COLO829 (cell line): ENCODE measurements around the gene TNRC6C.
A peak's percentile ranks its signal among the peaks of the same experiment; 100 is the strongest.

Experiments used
- DNase-seq: peaks from one replicate; pipeline ENCODE4 v3.0.0; 2012; ENCODE audit warnings: low spot score

TNRC6C gene

DNA sequence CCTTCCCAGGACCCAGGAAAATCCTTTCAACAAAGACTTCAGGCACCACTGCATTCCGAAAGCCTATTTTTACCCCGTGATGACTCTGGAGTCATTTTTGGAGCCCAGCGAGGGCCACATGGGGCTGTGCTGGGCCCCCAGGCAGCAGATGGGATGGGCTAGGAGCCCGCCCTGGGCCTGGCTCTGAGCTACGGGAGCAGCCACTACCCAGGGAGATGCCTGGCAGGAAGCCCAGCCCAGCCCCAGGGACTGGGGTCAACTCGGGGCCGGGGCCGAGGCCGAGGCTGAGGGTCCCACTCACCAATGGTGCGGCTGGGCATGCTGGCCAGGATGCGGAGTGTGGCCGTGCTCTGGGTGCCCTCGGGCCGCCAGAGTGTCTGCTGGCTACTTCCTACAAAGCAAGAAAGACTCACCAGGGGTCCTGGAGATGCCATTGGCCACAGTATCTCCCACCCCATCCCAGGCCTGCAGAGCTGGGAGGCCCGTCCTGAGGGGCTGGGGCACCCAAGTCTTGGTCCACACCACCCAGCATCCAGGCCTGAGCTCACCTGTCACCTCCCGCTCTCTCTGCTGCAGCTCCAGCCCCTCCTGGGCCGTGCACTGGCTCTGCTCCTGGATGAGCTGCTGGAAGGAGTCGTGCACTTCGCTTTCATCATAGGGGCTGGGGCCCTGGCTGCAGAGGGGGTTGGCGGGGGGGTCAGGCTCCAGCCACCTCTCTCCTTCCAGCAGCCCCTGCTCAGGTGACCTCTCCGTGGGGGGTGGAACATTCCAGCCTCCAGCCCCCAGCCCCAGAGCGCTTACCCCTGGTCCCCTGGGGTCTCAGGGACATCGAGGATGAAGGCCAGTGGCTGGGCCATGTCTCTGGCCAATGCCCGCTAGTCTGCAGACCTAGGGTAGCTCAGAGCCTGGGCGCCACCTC lies 167.7 kb downstream of the TNRC6C start:
- no peak for DNase-seq

DNA sequence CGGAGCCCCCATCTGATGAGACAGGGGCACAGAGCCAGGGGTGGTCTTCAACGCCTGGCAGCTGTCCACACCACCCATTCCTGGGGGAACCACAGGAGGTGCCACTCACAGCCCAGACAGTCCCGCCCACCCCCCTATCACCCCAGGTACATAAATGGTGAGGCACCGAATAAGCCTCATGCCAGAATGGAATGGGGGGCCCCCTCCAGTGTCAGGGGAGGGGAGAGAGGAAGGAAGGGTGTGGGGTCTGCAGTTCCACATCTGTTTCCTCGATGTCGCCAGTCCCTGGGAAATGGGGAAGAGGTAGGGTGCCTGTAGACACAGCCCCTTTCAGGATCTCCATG lies 168.4 kb downstream of the TNRC6C start:
- DNase-seq = no peak

DNA sequence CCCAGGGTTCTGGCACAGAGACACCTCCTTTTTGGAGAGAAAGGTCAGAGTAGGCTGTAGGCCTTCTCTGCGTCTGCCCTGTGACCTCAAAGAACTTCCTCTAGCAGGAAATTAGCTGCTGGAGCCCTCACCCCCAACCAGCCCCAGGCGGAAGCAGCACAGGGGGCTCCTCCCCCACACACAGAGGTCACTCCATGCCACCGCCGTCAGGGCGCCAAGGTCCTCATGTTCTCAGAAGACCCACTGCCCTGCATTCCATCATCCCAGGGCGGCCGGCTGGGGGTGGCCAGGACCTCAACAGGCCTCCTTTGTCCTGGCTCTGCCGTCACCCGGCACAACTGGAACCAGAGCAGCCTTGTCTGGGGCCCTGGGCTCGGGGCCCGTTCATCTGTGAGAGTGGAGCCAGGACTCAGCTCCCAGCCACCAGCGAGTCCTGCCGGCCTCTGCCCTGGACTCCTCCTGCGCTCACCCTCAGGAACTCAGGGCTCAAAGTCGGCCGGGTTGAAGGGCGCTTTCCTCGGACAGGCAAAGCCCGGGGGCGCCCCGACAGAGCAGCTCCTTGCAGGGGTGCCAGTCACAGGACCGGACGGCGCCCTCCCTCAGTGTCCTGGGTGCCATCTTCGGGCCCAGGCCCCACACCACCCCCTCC lies 168.9 kb downstream of the TNRC6C start:
- DNase-seq = peak; percentile 56

- DNase-seq = no peak
These were observed 169.5 kb downstream of the TNRC6C start for GRCh38 chr17:78127888-78128550.

DNA sequence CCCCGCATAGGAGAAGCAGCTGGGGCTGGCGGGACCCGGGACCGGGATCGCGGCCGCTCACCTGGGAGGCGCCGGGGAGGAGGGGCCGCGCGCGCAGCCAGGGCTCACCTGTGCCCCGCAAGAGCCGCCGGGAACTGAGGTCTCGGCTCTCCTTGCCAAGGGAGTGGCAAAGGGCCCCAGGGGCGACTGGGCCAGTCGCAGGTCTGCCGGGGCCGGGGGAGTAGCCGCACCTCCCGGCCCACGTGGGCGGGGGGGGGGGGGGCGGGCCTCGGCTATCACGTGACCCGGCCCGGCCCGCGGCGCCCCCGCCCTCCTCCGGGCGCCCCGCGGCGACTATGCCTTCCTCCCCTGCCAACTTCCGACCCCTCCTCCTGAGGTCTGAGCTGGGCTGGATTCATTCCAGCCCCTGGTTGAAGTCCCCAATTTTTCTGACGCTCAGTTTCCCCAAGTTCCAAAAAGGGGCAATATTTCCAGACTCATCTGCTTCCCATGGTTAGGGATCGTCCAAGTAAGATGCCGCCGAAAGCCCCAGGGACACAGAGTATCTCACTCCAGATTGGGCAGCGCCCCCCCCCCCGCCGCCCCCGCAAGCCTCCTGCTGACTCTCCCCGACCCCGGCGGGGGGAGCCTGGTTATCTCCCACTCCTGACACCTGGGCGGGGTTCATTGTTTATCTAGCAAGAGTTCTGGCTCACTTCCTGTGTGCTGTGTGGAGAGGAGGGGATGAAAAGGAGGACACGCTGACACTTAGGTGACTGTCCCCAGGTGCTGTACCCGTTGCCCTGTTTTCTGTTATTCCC lies 170.2 kb downstream of the TNRC6C start, which contains the start of gene TMC6:
TMC6 (minus strand) TSS at position 205 of the 800 bp plus-strand sequence. CDS start 1,923 bp downstream, outside the sequence.
- DNase-seq = no peak

DNA sequence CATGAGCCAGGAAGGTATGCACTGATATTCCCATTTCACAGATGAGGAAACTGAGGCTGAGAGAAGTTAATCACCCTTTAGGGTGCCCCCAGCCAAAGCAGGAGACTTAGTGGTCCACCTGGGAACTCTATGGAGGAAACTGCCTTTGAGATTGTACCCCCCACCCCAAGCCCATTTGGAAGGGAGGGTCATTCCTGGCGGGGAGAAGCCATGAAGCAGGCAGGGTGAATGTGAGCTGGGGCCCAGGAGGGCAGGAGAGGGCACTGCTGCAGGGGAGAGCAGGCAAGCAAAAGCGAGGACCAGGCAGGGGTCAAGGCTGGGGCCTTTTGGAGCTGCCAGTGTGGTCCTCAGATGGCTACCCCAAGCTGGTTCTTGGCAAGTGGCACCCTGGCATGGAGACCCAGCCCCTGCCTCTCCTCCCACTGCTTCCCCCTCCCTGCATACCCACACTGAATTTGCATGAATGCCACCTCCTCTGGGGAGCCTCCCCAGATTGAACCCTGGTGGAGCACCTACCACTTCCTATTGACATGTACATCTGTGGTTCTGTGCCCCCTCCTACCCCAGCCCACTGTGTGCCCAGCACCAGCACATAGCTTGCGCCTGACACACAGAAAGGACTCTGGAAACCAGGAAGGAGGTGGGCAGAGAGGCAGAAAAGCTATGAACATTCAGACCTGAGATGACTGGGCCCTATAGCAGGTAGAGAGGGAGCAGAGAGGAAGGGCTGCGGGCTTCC lies 171.0 kb downstream of the TNRC6C start:
- DNase-seq = no peak

DNA sequence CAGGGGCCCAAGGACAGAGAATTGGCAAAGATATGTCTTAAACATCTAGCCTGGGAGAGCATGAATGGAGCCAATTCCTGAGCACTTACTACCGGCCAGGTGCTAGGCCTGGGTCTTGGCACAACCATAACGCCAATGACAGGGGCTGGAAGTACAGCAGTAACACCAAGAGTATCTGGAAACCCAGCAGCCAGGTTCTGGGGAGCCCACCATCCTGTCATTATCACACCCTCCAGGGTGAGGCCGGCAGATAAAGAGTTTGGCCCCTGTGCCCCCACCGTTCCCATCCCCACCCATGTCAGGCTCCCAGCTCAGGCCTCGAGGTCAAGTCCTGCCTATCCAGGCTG lies 171.6 kb downstream of the TNRC6C start:
- no peak for DNase-seq

DNA sequence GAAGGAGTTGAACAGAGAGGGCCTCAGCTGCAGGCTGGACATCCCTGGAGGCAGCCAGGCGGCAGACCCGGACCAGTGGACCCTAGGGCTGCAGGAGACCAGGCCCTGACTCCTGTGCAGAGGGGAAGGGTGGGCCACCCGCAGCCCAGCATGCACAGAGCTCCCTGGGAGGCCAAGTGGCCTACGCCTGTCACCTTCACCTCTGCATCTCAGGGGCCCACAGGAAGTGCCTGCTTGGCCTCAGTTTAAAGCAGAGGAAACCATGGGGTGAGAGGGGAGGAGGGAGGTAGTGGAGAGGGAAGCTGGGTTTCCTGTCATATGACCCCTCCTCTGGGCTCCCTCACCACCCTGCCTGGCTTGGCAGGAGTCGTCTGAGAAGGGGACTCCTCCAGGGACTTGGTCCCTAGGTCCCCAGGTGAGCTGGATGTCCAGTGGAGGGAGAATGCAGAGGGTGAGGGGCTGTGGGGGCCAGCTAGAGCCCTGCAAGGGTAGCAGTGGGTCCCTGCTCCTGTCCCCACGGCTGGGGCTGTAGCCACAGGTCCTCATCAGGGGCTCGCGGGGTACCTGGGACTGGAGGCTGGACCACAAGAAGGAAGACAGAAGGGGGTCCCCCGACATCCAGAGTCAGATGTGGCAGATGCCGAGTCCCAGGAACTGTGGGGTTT lies 172.1 kb downstream of the TNRC6C start, which contains the start of gene TMC8:
TMC8 (plus strand) TSS at position 335 of the 665 bp plus-strand sequence. CDS start 818 bp downstream, outside the sequence.
- no peak for DNase-seq

- DNase-seq = no peak
These were observed 172.9 kb downstream of the TNRC6C start for GRCh38 chr17:78131172-78132083.

DNA sequence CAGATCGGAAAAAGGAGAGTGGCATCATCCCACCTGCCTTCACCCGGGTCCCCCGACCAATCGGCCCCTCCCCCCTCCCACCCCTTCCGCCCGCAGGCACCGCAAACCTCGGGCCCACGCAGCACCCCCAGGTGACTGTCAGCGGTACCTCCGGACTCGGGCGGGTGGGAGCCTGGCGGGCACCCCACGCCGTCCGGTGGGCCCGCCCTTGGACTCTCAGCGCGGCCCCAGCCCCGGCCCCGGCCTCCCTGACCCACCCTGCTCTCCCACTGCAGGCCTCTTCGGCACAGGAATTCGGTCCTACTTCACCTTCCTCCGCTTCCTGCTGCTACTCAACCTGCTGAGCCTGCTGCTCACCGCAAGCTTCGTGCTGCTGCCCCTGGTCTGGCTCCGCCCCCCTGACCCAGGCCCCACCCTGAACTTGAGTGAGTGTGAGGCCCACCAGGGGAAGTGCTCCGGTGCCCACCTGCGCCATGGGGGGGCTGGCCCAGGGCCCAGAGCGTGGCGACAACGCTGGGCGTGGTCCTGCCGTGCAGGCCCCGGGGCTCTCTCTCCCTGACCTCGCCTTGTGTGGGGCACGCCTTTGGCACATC lies 173.7 kb downstream of the TNRC6C start:
- no peak for DNase-seq

DNA sequence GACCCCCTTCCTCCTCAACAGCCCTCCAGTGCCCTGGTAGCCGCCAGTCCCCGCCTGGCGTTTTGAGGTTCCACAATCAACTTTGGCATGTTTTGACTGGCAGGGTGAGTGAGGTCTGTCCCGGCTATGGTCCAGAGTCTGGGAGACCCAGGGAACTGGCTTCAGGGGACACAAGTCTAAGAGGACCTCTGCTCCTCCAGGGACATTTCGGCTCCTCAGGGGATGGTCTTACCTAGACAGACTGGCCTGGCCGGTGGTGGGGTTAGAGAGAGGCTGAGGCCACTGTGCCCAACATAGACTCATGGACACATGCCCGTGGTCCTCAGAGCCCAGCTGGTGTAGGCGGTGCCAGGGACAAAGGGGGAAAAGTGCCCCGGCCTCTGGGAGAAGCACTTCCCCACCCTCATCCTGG lies 174.3 kb downstream of the TNRC6C start:
- no peak for DNase-seq

GRCh38 chr17:78133179-78133951 lies 174.9 kb downstream of the TNRC6C start:
- DNase-seq = no peak

- no peak for DNase-seq
These were observed 175.7 kb downstream of the TNRC6C start for GRCh38 chr17:78133971-78134898.

DNA sequence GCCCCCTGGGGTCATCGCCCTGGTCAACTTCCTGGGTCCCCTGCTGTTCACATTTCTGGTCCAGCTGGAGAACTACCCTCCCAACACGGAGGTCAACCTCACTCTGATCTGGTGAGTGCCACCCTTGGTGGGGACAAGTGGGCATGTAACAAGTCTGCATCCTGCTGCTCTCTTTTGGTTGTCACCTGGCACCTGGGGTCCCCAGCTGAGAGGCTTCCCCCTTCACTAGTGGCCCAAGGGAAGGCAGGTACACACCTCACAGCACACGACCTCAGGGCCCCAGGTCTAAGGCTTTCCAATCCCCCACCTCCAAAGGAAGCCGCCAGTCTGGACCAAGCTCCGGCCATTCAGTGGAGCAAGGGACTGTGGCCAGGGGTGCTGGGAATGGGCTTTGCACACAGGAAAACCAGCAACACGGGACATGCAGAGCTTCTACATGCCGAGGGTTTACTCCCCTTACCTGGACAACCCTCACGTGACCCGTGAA lies 176.4 kb downstream of the TNRC6C start:
- DNase-seq = no peak

DNA sequence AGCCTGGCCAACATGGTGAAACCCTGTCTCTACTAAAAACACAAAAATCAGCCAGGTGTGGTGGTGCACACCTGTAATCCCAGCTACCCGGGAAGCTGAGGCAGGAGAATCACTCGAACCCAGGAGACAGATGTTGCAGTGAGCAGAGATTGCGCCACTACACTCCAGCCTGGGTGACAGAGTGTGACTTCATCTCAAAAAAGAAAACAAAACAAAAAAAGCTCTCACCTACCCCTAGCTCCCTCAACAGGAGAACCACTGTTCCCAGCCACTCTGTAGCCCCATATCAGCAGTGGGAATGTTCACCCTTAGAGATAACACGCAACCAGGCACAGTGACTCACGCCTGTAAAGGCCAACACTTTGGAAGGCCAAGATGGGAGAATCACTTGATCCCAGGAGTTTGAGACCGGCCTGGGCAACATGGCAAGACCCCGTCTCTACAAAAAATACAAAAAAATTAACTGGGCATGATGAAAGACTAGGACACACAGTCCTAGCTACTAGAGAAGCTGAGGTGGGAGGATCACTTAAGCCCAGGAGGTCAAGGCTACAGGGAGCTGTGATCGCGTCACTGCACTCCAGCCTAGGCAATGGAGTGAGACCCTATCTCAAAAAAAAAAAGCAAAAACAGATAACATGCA lies 177.5 kb downstream of the TNRC6C start:
- DNase-seq = no peak

DNA sequence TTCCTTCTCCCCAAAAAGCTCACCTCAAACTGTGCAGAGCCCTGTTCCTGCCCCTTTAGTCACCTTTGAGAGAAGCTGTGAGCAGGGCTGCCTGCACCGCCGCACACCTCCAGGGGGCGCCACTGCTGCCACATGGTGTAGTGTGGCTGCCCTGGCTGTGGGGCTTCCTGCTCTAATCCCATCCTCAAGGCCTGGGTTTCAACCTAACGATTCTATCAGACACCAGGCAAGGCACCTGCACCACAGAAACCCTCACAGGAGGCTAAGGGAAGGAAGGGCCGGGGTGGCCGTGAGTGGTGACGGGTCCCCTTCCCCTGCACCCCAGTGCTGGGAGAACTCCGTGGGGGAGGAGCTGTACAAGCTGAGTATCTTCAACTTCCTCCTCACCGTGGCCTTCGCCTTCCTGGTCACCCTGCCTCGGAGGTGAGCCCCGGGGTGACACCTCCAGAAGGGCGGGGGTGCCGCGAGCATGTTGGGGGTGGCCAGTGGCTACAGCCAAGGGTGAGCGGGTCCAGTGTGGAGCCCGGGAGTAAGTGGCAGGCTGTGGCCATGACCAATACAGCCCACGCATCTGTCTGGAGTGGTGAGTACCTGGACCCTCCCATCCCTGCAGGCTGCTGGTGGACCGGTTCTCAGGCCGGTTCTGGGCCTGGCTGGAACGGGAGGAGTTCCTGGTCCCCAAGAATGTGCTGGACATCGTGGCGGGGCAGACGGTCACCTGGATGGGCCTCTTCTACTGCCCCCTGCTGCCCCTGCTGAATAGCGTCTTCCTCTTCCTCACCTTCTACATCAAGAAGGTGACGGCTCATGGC lies 179.1 kb downstream of the TNRC6C start:
- DNase-seq = no peak
